Large intestine (tissue), 3 donors: ENCODE results near the gene TRIM16. TPM values are rescaled to one million over a fixed set of nuclear protein-coding genes. Genes with fewer than 3 reads are reported as not detected.
"Not testable (repeated sequence)": the region's sequence is repeated elsewhere in the genome, so short reads cannot be mapped to it uniquely, and the experiment has no call there.

Experiments
- DNase-seq, 2 donors: peaks; one replicate each; pipeline versions ENCODE4 v3.0.0 to v3.0.0-alpha.2; 2013
- H3K27ac ChIP-seq: one replicate; pipeline ENCODE4 v1.5.1; 2013; ENCODE audit warnings: low read length
- H3K27me3 ChIP-seq: 2 replicates; pipeline ENCODE4 v1.6.1; 2013; ENCODE audit warnings: low read length; ENCODE audit not compliant: control insufficient read depth, insufficient read depth
- H3K36me3 ChIP-seq: 2 replicates; pipeline ENCODE4 v1.6.1; 2013; ENCODE audit warnings: low read length; ENCODE audit not compliant: control insufficient read depth, insufficient read depth
- H3K4me1 ChIP-seq: one replicate; pipeline ENCODE4 v1.6.1; 2013; ENCODE audit warnings: low read length; ENCODE audit not compliant: control insufficient read depth, insufficient read depth
- H3K4me3 ChIP-seq: one replicate; pipeline ENCODE4 v1.5.1; 2013; ENCODE audit warnings: low read length
- H3K9me3 ChIP-seq: one replicate; pipeline ENCODE4 v1.6.1; 2013; ENCODE audit warnings: mild to moderate bottlenecking, low read depth, low read length, moderate library complexity; ENCODE audit not compliant: control insufficient read depth
- WGBS: methylation state at CpG from one replicate; pipeline ENCODE4 v1.1.5; 2013; ENCODE audit warnings: low lambda C conversion rate; ENCODE audit not compliant: insufficient coverage; 5-methylcytosine and 5-hydroxymethylcytosine counted together
- polyA plus RNA-seq: library from polyadenylated mRNA; unstranded; fragments of 120-200 nt; gene quantifications from one replicate; pipeline ENCODE4 v1.2.1, GENCODE V29; 2013

Gene TRIM16
- polyA plus RNA-seq, 1 donor, result 33.5 TPM

GRCh38 chr17:15581462-15581861, 102.6 kb downstream of the TRIM16 start:
- not testable (repeated sequence) for H3K27ac ChIP-seq, H3K9me3 ChIP-seq, H3K27me3 ChIP-seq, H3K36me3 ChIP-seq, H3K4me3 ChIP-seq, DNase-seq, H3K4me1 ChIP-seq
- no CpG with 5 or more reads among the region's 4 CpGs for WGBS

Other genes starting within 250 kb of the TRIM16 start
- gene CDRT4, start 216.7 kb downstream of the TRIM16 start, polyA plus RNA-seq, result 29.3 TPM
- gene TVP23C, start 120.8 kb downstream of the TRIM16 start, polyA plus RNA-seq, result 13.4 TPM
- gene FBXW10B, start 64.6 kb downstream of the TRIM16 start, polyA plus RNA-seq, result 1.9 TPM
- gene ZNF286A, start 15.4 kb upstream of the TRIM16 start, polyA plus RNA-seq, result 18.1 TPM
- gene TBC1D26, start 48.0 kb upstream of the TRIM16 start, polyA plus RNA-seq, result 0.28 TPM